ENCODE data around the gene RHOH. TPM values are rescaled to one million over a fixed set of nuclear protein-coding genes. Genes with fewer than 3 reads are reported as not detected.

The RHOH gene
- total and polyA plus RNA-seq, 2 of the 13 experiments (the other 11 are each of a cell fraction or from before 2014, with no cell fraction given), result 0.57 TPM; not detected in 1

DNA sequence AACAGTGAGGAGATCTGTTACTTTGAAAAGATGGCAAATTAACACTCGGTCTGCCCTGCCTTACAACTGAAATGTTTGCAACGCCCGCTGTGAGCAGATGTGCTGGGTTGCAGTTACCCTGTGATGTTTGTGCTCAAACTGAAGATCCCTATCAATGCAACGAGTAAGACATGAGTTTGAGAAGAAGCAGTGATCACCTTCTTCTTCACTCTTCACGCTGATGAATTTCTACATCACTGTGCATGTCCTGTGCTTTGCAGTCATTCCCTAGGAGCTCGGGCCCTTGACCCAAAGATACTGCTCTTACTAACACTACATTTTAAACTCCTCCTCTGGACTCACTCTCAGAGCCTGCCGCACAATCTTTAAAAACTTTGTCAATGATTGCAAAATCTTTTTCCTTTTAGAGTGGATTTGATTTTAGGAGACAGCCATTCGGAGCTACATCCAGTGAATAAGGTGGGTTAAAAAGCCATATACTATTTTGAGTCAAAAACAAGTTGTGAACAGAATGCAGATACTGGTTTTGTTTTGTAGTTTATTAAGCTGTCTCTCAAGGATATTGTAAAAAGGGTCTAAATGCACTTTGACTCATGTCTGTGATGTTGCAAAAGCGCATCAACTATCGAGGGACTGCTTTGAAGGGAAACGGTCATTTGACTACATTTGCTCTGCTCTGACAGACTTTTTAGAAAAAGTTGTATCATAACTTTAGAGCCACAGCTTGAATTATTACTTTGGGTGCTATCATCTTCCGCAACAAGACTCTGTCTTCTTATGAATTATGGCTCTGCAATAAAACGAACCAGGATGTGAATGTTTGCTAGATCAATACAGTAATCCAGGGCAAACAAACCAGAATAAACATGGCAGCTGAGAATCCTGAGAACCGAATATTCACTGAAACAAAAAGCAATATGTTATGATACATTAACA is 5.7 kb upstream of the RHOH start (continued):
- TF ChIP-seq IRF2 (CRISPR knock-in tag; IDR thresholded peaks at IDR 0.05), result peak; percentile 54; the same call in 1 of the 2 replicates
- TF ChIP-seq ZSCAN9 (CRISPR knock-in tag; IDR thresholded peaks at IDR 0.05; ENCODE audit: borderline replicate concordance), result peak; percentile 47; the same call in 1 of the 2 replicates
- no peak for TF ChIP-seq ZMYM3 (CRISPR knock-in tag; IDR thresholded peaks at IDR 0.05)
- no peak for TF ChIP-seq ZNF296 (CRISPR knock-in tag; conservative IDR thresholded peaks at IDR 0.05)
- TF ChIP-seq GPN1 (CRISPR knock-in tag; IDR thresholded peaks at IDR 0.05; ENCODE audit: borderline replicate concordance), result no peak
- TF ChIP-seq HOXA9 (CRISPR knock-in tag; IDR thresholded peaks at IDR 0.05; ENCODE audit: borderline replicate concordance), result peak; percentile 65; the same call in 1 of the 2 replicates
- no peak for TF ChIP-seq ZC3H4 (CRISPR knock-in tag; IDR thresholded peaks at IDR 0.05; ENCODE audit: borderline replicate concordance)
- TF ChIP-seq ARID3A (IDR thresholded peaks at IDR 0.05; ENCODE audit: low read depth, low read length), result peak; percentile 90
- TF ChIP-seq ZGPAT (CRISPR knock-in tag; IDR thresholded peaks at IDR 0.05), result peak; percentile 50; the same call in 1 of the 2 replicates
- TF ChIP-seq, protein P1, sequence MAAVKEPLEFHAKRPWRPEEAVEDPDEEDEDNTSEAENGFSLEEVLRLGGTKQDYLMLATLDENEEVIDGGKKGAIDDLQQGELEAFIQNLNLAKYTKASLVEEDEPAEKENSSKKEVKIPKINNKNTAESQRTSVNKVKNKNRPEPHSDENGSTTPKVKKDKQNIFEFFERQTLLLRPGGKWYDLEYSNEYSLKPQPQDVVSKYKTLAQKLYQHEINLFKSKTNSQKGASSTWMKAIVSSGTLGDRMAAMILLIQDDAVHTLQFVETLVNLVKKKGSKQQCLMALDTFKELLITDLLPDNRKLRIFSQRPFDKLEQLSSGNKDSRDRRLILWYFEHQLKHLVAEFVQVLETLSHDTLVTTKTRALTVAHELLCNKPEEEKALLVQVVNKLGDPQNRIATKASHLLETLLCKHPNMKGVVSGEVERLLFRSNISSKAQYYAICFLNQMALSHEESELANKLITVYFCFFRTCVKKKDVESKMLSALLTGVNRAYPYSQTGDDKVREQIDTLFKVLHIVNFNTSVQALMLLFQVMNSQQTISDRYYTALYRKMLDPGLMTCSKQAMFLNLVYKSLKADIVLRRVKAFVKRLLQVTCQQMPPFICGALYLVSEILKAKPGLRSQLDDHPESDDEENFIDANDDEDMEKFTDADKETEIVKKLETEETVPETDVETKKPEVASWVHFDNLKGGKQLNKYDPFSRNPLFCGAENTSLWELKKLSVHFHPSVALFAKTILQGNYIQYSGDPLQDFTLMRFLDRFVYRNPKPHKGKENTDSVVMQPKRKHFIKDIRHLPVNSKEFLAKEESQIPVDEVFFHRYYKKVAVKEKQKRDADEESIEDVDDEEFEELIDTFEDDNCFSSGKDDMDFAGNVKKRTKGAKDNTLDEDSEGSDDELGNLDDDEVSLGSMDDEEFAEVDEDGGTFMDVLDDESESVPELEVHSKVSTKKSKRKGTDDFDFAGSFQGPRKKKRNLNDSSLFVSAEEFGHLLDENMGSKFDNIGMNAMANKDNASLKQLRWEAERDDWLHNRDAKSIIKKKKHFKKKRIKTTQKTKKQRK (IDR thresholded peaks at IDR 0.05; ENCODE audit: low read length), result no peak
- no peak for TF ChIP-seq SAFB2 (CRISPR knock-in tag; IDR thresholded peaks at IDR 0.05; ENCODE audit: borderline replicate concordance, low read depth)
- TF ChIP-seq ZFP1 (CRISPR knock-in tag; IDR thresholded peaks at IDR 0.05), result no peak
- TF ChIP-seq ZNF331 (CRISPR knock-in tag; IDR thresholded peaks at IDR 0.05), result 0 out of 2 replicates have a peak, but pooled peaks have one; percentile 26
- peak; percentile 75 for TF ChIP-seq TBX3 (IDR thresholded peaks at IDR 0.05; ENCODE audit: borderline replicate concordance)
- no peak for TF ChIP-seq BHLHE40 (IDR thresholded peaks at IDR 0.05; ENCODE audit: low read length)
- TF ChIP-seq ZSCAN21 (CRISPR knock-in tag; IDR thresholded peaks at IDR 0.05; ENCODE audit: borderline replicate concordance), result no peak
- TF ChIP-seq, protein P2, sequence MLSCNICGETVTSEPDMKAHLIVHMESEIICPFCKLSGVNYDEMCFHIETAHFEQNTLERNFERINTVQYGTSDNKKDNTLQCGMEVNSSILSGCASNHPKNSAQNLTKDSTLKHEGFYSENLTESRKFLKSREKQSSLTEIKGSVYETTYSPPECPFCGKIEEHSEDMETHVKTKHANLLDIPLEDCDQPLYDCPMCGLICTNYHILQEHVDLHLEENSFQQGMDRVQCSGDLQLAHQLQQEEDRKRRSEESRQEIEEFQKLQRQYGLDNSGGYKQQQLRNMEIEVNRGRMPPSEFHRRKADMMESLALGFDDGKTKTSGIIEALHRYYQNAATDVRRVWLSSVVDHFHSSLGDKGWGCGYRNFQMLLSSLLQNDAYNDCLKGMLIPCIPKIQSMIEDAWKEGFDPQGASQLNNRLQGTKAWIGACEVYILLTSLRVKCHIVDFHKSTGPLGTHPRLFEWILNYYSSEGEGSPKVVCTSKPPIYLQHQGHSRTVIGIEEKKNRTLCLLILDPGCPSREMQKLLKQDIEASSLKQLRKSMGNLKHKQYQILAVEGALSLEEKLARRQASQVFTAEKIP (CRISPR knock-in tag; IDR thresholded peaks at IDR 0.05; ENCODE audit: borderline replicate concordance), result no peak
- peak; percentile 46 for TF ChIP-seq PHF5A (CRISPR knock-in tag; IDR thresholded peaks at IDR 0.05; ENCODE audit: low read depth, unreplicated experiment)
- peak; percentile 100 for TF ChIP-seq PITX1 (CRISPR knock-in tag; IDR thresholded peaks at IDR 0.05)

Measured in HepG2 (cell line).